HG02970 (cell line): ENCODE measurements around the gene ZDHHC13.

ENCODE experiments used
- ATAC-seq: cut with Tn5 transposase; IDR thresholded peaks from one replicate; pipeline ENCODE4 v1.9.1; 2021; ENCODE audit warnings: mild to moderate bottlenecking, moderate library complexity, moderate number of reproducible peaks; ENCODE audit not compliant: unreplicated experiment, low FRiP score

Gene ZDHHC13

DNA sequence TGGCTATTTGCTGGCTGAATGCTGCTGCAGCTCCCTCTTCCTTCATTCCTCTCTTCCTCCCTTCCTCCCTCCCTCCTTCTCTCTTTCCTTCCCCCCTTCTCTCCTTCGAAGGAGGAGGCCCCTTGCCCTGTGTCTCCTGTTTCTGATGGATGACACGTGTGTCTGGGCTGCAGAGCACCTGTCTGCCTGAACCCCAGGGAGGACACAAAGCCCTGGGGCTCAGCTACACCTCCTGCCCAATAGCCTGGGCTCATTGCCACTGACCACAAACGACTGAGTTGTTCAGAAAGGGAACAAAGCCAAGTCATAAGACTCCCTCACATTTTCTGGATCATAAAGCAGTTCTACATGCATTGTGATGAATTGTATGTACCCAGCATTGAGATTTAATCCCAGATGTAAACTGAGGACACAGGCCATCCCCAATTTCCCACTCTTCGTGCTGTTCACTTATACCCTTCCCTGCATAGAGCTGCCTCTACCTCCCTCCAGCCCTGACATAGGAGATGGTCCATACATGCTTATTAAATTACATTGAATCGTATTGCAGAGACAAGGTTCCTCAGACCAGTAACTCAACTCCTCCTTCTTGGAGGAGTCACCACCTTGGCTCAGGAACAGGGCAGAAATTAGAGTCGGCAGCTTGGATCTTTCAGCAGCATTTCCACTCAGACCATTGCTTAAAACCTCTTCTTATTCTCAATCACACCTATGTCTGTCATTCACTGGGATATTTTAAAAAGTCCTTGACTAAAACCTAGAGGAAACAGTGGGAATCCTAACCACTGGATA, 83.6 kb downstream of the ZDHHC13 start:
- ATAC-seq = no peak

DNA sequence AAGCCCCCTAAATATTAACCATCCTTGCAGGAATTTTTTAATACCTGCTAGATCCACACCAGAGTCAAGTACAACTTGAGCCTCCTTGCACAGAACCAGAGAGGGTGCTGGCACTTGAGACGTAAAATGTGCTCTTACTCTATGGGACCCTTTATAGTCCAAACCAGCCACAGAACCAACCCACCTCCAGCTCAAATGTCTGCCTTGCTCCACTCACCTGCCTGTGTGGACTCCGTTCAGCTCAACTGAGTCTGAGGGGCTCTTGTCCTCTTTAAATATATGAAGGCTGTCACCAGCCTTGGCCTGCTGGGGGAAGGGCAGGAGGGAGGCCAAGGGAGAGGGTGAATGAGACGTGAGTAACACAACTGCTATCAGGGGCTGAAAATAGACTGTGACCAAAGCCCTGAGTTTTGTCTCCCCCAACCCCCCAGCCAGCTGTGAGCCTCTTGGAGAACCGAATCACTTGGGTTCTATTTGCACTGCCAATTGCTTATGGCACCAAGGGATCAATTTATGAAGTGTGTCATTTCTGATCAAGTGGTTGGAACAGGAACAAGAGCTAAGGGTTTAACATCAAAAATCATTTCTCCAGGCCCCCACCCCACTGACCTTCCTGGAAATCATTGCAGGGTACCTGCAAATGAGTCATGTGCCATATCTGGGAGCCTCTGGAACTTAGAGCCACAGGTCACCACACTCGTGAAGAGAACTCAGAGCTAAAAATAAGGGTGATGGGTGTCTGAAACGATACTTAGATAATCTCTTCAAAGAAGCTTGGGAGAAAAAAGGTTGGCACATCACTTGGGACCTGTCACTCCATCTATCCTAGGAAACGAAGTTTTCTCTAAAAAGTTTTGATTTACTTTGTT, 85.0 kb downstream of the ZDHHC13 start, which contains the start of gene CSRP3:
CSRP3 (minus strand) TSS at position 247 of the 869 bp plus-strand sequence. CDS start 9,535 bp downstream, outside the sequence.
- no peak for ATAC-seq

DNA sequence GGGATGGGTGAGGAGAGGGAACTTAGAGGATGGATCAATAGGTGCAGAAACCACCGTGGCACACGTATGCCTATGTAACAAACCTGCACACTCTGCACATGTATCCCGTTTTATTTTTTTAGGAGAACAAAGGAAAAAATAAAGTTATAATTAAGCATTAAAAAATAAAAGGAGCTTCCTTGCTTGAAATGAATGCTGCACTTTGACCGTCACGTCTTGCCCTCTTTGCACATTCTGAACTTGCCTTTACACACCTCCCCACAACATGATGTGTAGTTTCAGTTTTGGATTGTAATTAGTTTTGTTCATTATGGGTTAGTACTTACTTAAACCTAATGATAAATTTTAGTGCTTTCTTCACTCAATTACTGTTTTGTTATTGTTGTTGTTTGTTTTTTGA, 87.9 kb downstream of the ZDHHC13 start:
- ATAC-seq = no peak

DNA sequence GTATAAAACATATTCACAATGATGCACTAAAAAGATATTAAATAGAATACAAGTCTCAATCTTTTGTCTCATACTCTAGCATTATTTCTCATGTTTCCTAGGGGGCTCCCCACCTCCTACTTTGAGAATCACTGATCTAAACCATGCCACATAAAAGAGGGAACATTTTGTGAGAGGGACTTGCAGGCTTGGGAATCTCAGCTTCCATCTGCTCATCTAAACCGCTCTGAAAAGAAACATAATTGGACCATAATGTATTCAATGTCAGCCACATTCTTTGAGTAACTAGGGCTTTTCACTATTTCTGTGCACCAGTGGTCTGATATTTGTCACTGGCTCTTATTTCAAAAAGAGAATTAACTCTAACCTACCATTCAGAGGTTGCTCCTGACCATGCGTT, 91.2 kb downstream of the ZDHHC13 start:
- no peak for ATAC-seq

DNA sequence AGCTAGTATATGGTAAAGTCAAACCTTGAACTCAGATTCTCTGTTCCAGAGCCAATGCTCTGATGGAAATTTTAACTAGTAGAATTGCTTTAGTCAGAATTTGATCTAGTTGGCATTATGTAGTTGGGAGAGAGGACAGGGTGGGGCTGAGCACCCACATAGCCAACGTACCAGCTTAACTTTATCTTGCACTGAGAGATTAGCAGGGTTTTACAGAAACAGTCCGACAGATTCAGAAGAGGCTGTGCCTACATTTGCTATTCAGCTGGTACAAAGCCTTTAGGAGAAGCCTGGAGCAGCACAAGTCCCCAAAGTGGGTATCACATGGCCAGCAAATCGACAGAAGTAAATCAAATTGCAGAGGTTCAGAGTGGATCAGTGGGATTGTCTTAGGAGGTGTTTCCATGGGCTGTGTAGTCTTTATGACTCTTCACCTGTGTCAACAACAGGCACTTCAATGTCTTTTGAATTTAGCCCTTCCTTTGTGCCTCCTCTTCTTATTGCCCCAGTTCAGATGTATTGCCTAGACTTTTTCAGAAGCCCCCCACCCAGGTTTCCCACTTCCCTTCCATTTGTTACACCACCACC, 92.1 kb downstream of the ZDHHC13 start:
- no peak for ATAC-seq

DNA sequence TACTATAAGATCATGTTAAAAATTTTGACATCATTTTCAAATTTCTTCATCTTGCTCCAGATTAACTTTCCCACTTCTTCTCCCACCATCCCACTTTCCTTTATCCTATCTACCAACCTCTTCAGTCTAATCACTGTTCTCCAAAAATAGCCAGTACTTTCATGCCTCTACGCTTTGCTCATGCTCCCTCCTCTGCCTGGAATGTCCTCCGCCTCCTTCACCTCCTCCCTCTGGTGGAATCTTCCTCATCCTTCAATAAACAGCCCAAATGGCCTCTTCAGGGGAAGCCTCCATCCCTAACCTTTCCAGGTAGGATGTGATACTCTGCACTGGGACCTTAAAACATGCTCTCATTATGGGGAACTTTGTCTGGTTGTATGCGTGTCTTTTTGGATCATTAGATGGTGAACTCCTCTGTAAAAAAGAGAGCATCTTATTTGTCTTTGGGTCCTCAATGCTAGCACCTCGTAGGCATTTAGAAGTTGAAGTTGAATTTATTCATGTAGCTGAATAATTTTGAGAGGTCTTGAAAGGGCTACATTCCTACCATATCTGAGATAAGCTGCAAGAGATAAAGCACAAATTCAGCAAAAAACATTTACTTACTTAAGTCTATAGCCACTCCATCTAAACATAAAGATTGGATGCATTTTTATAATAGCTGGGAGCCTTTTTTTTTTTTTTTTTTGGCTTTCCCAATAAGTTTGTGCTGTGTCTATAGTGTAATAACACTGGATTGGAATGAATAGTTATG, 92.8 kb downstream of the ZDHHC13 start:
- no peak for ATAC-seq

DNA sequence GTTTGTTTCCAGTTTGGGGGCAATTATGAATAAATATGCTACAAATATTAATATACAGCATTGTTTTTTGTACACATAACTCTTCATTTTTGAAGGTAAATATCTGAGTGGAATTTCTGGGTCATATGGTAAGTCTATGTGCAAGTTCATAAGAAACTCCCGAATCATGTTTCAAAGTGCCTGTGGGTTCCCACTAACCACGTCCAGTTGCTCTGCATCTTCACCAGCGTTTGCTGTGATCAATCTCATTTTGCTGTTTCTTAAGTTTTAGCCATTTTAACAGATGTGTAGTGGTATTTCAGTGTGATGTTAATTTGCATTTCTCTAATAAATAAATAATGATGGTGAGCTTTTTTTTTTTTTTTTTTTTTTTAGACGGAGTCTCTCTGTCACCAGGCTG, 99.1 kb downstream of the ZDHHC13 start:
- ATAC-seq = no peak

DNA sequence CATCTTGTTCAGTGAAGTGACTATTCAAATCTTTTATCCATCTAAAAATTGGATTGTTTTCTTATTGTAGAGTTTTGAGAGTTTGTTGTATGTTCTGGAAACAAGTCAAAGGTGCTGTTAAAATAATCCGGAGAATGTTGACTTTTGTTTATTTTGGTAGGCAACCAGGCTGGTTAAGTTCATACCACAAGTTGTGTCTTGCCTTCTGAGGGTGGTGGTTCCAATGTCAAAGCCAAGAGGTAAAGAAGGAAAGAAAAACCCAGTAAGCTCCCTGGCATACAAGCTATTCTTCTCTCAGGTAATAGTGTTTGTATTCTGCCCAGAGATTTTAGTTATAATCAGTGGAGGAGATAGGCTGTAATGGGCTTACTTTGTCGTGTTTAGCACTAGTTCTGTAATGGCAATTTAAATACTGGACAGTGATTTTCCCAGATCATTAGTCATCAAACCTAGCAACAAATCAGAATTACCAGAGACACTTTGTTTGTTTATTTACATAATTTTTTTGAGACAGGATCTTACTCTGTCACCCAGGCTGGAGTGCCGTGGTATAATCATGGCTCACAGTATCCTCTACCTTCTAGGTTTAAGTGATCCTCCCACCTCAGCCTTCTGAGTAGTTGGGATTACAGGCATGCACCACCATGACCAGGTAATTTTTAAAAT, 99.9 kb downstream of the ZDHHC13 start:
- no peak for ATAC-seq

DNA sequence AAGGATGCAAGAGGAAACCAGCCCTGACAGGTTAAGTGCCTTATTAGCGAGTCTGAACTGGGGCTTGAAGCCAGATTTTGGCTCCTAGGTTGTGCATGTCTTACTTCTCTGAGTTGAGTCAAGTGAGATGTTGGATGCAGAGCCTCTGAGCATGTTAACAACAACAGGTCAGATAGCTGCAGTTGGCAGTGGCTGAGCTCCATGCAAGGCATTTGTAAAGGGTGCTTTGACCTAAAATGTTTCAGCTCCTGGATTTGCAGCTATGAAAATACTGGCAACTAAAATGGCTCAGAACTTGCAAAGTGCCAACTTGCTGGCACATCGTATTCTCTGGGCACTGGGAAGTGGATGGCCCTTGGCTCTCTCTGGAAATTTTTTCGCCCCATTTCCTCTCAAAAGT, 101.2 kb downstream of the ZDHHC13 start:
- no peak for ATAC-seq

DNA sequence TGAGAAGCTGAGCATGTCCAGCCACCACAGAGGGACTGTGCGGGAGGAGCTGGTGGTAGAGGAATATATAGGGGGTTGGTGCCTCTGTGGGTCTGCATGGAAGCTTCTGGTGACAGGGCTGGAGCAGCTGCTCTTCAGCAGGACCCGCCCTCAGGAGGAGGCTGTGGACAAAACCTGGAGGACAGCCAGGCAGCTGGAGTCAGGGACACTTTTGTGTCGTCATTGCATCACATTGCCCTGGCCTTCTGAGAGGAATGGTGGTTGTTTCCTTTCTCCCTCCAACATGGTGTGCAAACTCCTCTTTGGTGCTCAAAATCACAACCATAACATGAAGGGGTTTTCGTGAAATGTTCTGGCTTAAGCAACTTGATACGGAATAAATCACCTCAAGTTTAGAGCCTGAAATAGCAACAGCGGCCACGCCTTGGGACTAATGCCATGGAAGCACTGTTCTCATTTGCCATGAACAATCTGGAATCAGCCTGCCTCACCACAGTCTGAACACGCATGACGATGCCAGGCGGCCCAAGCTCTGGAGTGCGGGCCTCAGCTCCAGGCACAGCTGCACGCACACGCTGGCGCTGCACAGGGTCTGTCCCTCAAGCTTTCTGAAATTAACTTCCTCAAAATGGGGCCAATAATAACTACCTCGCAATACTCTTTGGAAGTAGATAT, 102.0 kb downstream of the ZDHHC13 start:
- no peak for ATAC-seq

DNA sequence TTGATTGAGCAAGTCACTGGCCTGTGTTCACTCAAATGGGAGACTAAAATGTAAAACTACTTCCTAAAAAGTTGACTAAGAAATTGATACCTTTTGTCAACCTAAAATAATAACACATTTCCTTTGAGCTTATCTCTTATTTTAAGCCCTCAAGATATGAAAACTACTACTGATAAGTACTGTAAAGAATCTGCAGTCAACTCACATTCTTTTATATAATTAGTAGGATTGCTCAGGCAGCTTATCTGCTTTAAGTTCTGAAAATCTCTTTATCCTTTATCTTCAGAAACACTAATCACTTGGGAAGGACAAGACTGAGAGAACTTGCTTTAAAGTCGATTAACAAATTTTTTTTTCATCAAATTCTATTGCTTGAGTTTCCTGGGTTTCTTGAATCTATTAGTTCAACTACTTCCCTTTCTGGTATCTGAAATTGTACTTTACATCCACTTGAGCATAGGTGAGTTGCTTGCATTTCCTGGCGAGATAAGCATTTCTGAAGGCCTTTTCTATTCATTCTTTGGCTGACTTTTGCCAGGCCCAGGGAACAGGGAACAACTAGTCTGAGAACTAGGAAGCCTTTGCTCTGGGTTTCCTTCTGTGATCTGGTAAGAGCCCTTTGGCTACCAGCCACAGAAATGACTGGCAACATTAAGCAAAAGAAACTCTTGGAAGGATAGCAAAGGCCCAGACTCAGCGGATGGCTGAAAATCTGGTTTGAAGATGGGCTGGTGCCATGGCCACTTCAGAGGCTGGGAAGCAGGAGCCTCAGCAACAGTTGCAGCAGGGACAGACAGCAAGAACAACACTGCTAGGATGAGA, 104.1 kb downstream of the ZDHHC13 start:
- no peak for ATAC-seq

DNA sequence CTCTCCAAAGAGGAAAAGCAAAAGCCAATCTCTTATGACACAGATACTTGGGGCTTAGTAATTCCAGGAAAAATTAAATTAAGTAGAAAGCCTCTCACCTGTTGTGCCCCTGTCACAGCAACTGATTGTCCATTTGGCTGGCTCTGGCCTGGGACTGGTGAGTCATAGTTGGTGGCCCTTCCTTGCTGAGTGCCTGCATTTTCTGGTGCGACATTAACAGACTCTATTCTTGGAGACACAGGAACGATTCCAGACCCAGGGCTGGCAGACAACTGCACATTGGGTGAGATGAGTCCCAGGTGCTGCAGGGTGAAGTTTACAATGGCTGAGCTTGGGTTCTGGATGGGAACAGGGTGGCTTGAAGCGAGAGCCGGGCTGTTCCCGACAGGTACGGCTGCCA, 108.2 kb downstream of the ZDHHC13 start:
- ATAC-seq = no peak

DNA sequence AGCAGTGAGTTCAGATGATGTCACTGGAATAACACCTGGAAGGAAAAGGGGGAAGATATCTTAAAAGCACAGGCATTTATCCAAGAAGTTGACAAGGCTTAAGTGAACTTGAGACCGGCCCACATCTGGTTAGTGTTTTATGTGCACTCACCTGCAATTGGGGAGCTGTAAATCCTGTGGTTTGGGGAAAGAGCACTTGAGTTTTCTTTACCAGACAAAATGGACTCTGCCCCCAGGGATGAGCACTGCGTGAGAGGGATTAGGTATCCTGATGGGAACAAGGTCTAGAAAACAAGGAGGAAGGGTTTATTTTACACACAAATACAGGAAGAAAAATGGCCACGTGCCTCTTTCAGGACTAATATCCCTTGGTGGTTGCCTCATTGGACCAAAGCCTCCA, 108.6 kb downstream of the ZDHHC13 start:
- no peak for ATAC-seq
